ENCODE results near the gene SPATA12. TPM values are rescaled to one million over a fixed set of nuclear protein-coding genes. Genes with fewer than 3 reads are reported as not detected.

The SPATA12 gene
- total RNA-seq, 4 donors from 2014 or later = not detected

- Histone ChIP-seq H3K9me3 (no peaks in the 10 kb centered on the region), H3K4me3 (no peak overlapping the region), H3K27ac (no peak overlapping the region), H3K27me3 (no peaks in the 10 kb centered on the region), H3K4me1 (peaks cover 0 to 6% (median 0%) of the 10 kb centered on the region in 4 donors), H3K36me3 (no peaks in the 10 kb centered on the region)
- no peak for TF ChIP-seq CTCF (IDR thresholded peaks at IDR 0.05)
- TF ChIP-seq POLR2AphosphoS5 (IDR thresholded peaks at IDR 0.05) = no peak
- TF ChIP-seq POLR2A (IDR thresholded peaks at IDR 0.05) = no peak
- no peak for TF ChIP-seq EP300 (IDR thresholded peaks at IDR 0.05; ENCODE audit: low read depth)
- DNase-seq = no peak
- in situ Hi-C loops (cut with MboI; ENCODE audit: low pct_ligation_motif_present in 1 of 4, low pct_unique_long_range_greater_than_20kb in 1 of 4, low sequenced_read_pairs in 3 of 4) (no loop called here), intact Hi-C loops (cut with DNase I; ENCODE audit: low total_unique reads) (no loop called here)
- WGBS, 2 donors (ENCODE audit: low coverage in 1 of 2) = 85% methylated on average over 6 of the region's 6 CpGs; no CpG with 5 or more reads in 1 of the 2 donors
Observed at GRCh38 chr3:57015912-57016311, 44.6 kb upstream of the SPATA12 start.

DNA sequence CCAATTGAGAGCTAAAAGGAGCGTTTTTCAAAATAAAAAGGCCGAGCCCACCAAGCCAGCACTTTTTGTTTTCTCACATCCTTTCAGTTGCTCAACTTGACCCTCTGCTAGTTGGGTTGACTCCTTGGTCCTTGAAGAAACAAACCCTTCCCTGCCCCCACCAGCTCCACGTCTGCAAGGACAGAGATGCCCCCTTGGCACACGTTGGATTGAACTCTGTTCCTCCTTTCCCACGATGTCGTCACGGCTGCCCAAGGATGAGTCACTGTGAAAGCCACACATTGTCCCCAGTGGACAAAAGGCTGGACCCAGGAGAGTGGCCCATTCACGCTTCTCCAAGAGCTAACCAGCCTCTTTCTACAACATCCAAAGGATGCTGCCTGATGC, 43.0 kb upstream of the SPATA12 start:
- peak overlapping the region; percentile 31 to 54 (median 38) for H3K27ac ChIP-seq
- in situ Hi-C loops (cut with MboI; ENCODE audit: low pct_ligation_motif_present in 1 of 4, low pct_unique_long_range_greater_than_20kb in 1 of 4, low sequenced_read_pairs in 3 of 4) (no loop called here), intact Hi-C loops (cut with DNase I; ENCODE audit: low total_unique reads) (no loop called here)
- H3K4me3 ChIP-seq = no peak overlapping the region
- H3K4me1 ChIP-seq = peaks cover 0 to 6% (median 0%) of the 10 kb centered on the region in 4 donors
- 61 to 69% methylated on average over 4 to 8 of the region's 8 CpGs for WGBS, 2 donors (ENCODE audit: low coverage in 1 of 2)
- no peaks in the 10 kb centered on the region for H3K27me3 ChIP-seq
- DNase-seq = no peak
- no peaks in the 10 kb centered on the region for H3K9me3 ChIP-seq
- TF ChIP-seq EP300 (IDR thresholded peaks at IDR 0.05; ENCODE audit: low read depth) (no peak), CTCF (IDR thresholded peaks at IDR 0.05) (no peak), POLR2AphosphoS5 (IDR thresholded peaks at IDR 0.05) (no peak), POLR2A (IDR thresholded peaks at IDR 0.05) (no peak)
- H3K36me3 ChIP-seq = no peaks in the 10 kb centered on the region

DNA sequence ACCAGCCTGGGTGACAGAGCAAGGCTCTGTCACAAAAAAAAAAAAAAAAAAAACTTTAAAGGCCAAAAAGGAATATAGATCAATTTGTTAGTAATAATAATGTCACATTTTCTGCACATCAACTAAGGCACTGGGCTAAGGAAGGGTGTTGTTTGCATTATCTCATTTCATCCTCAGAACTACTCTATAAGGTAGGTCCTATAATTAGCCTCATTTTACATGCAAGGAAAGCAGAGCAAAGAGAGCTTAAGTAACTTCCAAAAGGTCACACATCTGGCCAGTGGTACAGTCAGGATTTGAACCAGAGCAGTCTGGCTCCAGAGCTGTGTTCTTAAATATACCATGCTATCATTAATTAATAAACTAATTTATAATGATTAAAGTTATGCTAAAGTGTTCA, 42.2 kb upstream of the SPATA12 start:
- no peak overlapping the region for H3K4me3 ChIP-seq
- no peak for DNase-seq
- no peaks in the 10 kb centered on the region for H3K36me3 ChIP-seq
- in situ Hi-C loops (cut with MboI; ENCODE audit: low pct_ligation_motif_present in 1 of 4, low pct_unique_long_range_greater_than_20kb in 1 of 4, low sequenced_read_pairs in 3 of 4) (no loop called here), intact Hi-C loops (cut with DNase I; ENCODE audit: low total_unique reads) (no loop called here)
- peaks cover 0 to 6% (median 0%) of the 10 kb centered on the region in 4 donors for H3K4me1 ChIP-seq
- no peaks in the 10 kb centered on the region for H3K27me3 ChIP-seq
- TF ChIP-seq CTCF (IDR thresholded peaks at IDR 0.05) (no peak), EP300 (IDR thresholded peaks at IDR 0.05; ENCODE audit: low read depth) (no peak), POLR2AphosphoS5 (IDR thresholded peaks at IDR 0.05) (no peak), POLR2A (IDR thresholded peaks at IDR 0.05) (no peak)
- H3K27ac ChIP-seq = no peak overlapping the region
- H3K9me3 ChIP-seq = no peaks in the 10 kb centered on the region

GRCh38 chr3:57019057-57019456, 41.4 kb upstream of the SPATA12 start:
- no peak for DNase-seq
- Histone ChIP-seq H3K36me3 (no peaks in the 10 kb centered on the region), H3K27ac (peak overlapping the region in 1 of 4 donors; percentile 22), H3K27me3 (no peaks in the 10 kb centered on the region), H3K4me1 (peaks cover 0 to 6% (median 0%) of the 10 kb centered on the region in 4 donors), H3K4me3 (no peak overlapping the region), H3K9me3 (no peaks in the 10 kb centered on the region)
- TF ChIP-seq CTCF (IDR thresholded peaks at IDR 0.05) = no peak
- intact Hi-C loops (cut with DNase I; ENCODE audit: low total_unique reads) (no loop called here), in situ Hi-C loops (cut with MboI; ENCODE audit: low pct_ligation_motif_present in 1 of 4, low pct_unique_long_range_greater_than_20kb in 1 of 4, low sequenced_read_pairs in 3 of 4) (no loop called here)
- 83 to 88% methylated on average over 1 to 3 of the region's 3 CpGs for WGBS, 2 donors (ENCODE audit: low coverage in 1 of 2)
